Osteoblast (primary cell): ENCODE results near the gene FHIT. TPM values are rescaled to one million over a fixed set of nuclear protein-coding genes. Genes with fewer than 3 reads are reported as not detected.

Source experiments
- DNase-seq: peaks from one replicate; pipeline ENCODE4 v3.0.0; 2011; ENCODE audit warnings: low spot score, mixed read lengths; ENCODE audit not compliant: insufficient read length; ENCODE audit errors: missing footprints
- H2AFZ ChIP-seq: 2 replicates; pipeline ENCODE4 v1.6.0; 2011; ENCODE audit warnings: mild to moderate bottlenecking, low read length
- H3K27ac ChIP-seq: 2 replicates; pipeline ENCODE4 v1.5.1; 2011; ENCODE audit warnings: mild to moderate bottlenecking, low read depth, low read length, moderate library complexity
- H3K27me3 ChIP-seq: 2 replicates; pipeline ENCODE4 v1.6.0; 2012; ENCODE audit warnings: mild to moderate bottlenecking, control low read depth, inconsistent platforms, low read length, moderate library complexity; ENCODE audit not compliant: insufficient read depth
- H3K36me3 ChIP-seq: 2 replicates; pipeline ENCODE4 v1.5.1; 2011; ENCODE audit warnings: mild to moderate bottlenecking, low read length, control low read depth, moderate library complexity; ENCODE audit not compliant: insufficient read depth
- H3K4me1 ChIP-seq: 2 replicates; pipeline ENCODE4 v1.5.1; 2011; ENCODE audit warnings: mild to moderate bottlenecking, low read length, control low read depth, moderate library complexity; ENCODE audit not compliant: insufficient read depth
- H3K4me2 ChIP-seq: 2 replicates; pipeline ENCODE4 v1.6.0; 2011; ENCODE audit warnings: mild to moderate bottlenecking, low read length; ENCODE audit not compliant: insufficient read depth
- H3K4me3 ChIP-seq: fragments of 200-600 bp; sonication (generic); 3 replicates; pipeline ENCODE4 v1.5.1; 2012; ENCODE audit warnings: mild to moderate bottlenecking, low read length, inconsistent platforms; ENCODE audit not compliant: insufficient read depth
- H3K79me2 ChIP-seq: 2 replicates; pipeline ENCODE4 v1.6.0; 2012; ENCODE audit warnings: mild to moderate bottlenecking, low read length, control low read depth, inconsistent platforms; ENCODE audit not compliant: insufficient read depth
- H3K9me3 ChIP-seq: 2 replicates; pipeline ENCODE4 v1.5.1; 2011; ENCODE audit warnings: low read depth, low read length, control low read depth
- H4K20me1 ChIP-seq: 2 replicates; pipeline ENCODE4 v1.6.0; 2012; ENCODE audit warnings: mild to moderate bottlenecking, low read length, control low read depth; ENCODE audit not compliant: insufficient read depth
- CTCF ChIP-seq: IDR thresholded peaks from 2 replicates; pipeline ENCODE4 v1.5.1; 2011; ENCODE audit warnings: mild to moderate bottlenecking, low read depth, low read length, moderate library complexity; ENCODE audit errors: extremely low read depth
- total RNA-seq: library from RNA; depleted of rRNA; stranded (reverse); fragments of >200 nt; gene quantifications from 2 replicates; pipeline ENCODE4 v1.2.3, GENCODE V29; 2012

FHIT gene
- total RNA-seq, 1 donor, result 3.3 TPM

- peaks cover 2% of the 10 kb centered on the region for H3K9me3 ChIP-seq
- H4K20me1 ChIP-seq, result no peaks in the 10 kb centered on the region
- no peak for DNase-seq
- H2AFZ ChIP-seq, result no peak overlapping the region
- H3K27ac ChIP-seq, result no peak overlapping the region
- H3K4me2 ChIP-seq, result no peak overlapping the region
- no peaks in the 10 kb centered on the region for H3K27me3 ChIP-seq
- no peaks in the 10 kb centered on the region for H3K79me2 ChIP-seq
- H3K4me3 ChIP-seq, result no peak overlapping the region
- H3K36me3 ChIP-seq, result no peaks in the 10 kb centered on the region
- no peaks in the 10 kb centered on the region for H3K4me1 ChIP-seq
- TF ChIP-seq CTCF, result no peak
Measured at GRCh38 chr3:60972599-60972998, 278.7 kb downstream of the FHIT start.

GRCh38 chr3:60970850-60971249, 280.4 kb downstream of the FHIT start:
- H3K4me2 ChIP-seq, result no peak overlapping the region
- H3K27ac ChIP-seq, result no peak overlapping the region
- H3K9me3 ChIP-seq, result peaks cover 2% of the 10 kb centered on the region
- no peaks in the 10 kb centered on the region for H3K36me3 ChIP-seq
- H3K4me3 ChIP-seq, result no peak overlapping the region
- H3K4me1 ChIP-seq, result no peaks in the 10 kb centered on the region
- H2AFZ ChIP-seq, result no peak overlapping the region
- no peak for DNase-seq
- no peaks in the 10 kb centered on the region for H3K79me2 ChIP-seq
- no peak for TF ChIP-seq CTCF
- H3K27me3 ChIP-seq, result no peaks in the 10 kb centered on the region
- H4K20me1 ChIP-seq, result no peaks in the 10 kb centered on the region

GRCh38 chr3:60967141-60967540, 284.1 kb downstream of the FHIT start:
- TF ChIP-seq CTCF, result no peak

GRCh38 chr3:60957541-60957940, 293.7 kb downstream of the FHIT start:
- no peak overlapping the region for H3K4me2 ChIP-seq
- H4K20me1 ChIP-seq, result no peaks in the 10 kb centered on the region
- H3K36me3 ChIP-seq, result no peaks in the 10 kb centered on the region
- no peaks in the 10 kb centered on the region for H3K79me2 ChIP-seq
- no peak for TF ChIP-seq CTCF
- H3K27ac ChIP-seq, result no peak overlapping the region
- no peak for DNase-seq
- peaks cover 13% of the 10 kb centered on the region for H3K4me1 ChIP-seq
- H3K4me3 ChIP-seq, result no peak overlapping the region
- H3K9me3 ChIP-seq, result no peaks in the 10 kb centered on the region
- no peaks in the 10 kb centered on the region for H3K27me3 ChIP-seq
- H2AFZ ChIP-seq, result no peak overlapping the region

More at GRCh38 chr3:60967141-60967540, 284.1 kb downstream of the FHIT start:
- no peaks in the 10 kb centered on the region for H3K4me1 ChIP-seq
- no peaks in the 10 kb centered on the region for H3K9me3 ChIP-seq
- no peak for DNase-seq
- no peaks in the 10 kb centered on the region for H3K27me3 ChIP-seq
- H3K36me3 ChIP-seq, result no peaks in the 10 kb centered on the region
- no peak overlapping the region for H3K4me2 ChIP-seq
- H2AFZ ChIP-seq, result no peak overlapping the region
- H3K27ac ChIP-seq, result no peak overlapping the region
- H3K79me2 ChIP-seq, result no peaks in the 10 kb centered on the region
- no peaks in the 10 kb centered on the region for H4K20me1 ChIP-seq
- no peak overlapping the region for H3K4me3 ChIP-seq
